ENCODE results near the gene C11orf24.

The C11orf24 gene

GRCh38 chr11:68263444-68264035 is 8.2 kb downstream of the C11orf24 start:
- no peak overlapping the region for H3K4me3 ChIP-seq (replicated peaks; ENCODE audit: low read depth, low read length)
- no peak for TF ChIP-seq CTCF (IDR thresholded peaks at IDR 0.05; ENCODE audit: low read depth, low read length, missing control alignments)
- no peak for DNase-seq (ENCODE audit: extremely low read depth, low read depth)

DNA sequence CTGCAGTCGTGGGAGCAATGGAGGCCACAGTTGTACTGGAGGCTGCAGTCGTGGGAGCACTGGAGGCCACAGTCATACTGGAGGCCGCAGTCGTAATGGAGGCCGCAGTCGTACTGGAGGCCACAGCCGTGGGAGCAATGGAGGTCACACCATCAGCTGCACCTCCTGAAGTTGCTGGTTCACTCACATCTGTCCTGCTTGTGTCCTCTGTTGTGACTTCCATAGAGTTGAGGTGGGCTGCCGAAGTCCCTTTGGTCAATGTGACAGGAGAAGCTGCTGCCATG is 9.3 kb downstream of the C11orf24 start:
- DNase-seq (ENCODE audit: extremely low read depth, low read depth): no peak
- no peak overlapping the region for H3K4me3 ChIP-seq (replicated peaks; ENCODE audit: low read depth, low read length)
- no peak for TF ChIP-seq CTCF (IDR thresholded peaks at IDR 0.05; ENCODE audit: low read depth, low read length, missing control alignments)

DNA sequence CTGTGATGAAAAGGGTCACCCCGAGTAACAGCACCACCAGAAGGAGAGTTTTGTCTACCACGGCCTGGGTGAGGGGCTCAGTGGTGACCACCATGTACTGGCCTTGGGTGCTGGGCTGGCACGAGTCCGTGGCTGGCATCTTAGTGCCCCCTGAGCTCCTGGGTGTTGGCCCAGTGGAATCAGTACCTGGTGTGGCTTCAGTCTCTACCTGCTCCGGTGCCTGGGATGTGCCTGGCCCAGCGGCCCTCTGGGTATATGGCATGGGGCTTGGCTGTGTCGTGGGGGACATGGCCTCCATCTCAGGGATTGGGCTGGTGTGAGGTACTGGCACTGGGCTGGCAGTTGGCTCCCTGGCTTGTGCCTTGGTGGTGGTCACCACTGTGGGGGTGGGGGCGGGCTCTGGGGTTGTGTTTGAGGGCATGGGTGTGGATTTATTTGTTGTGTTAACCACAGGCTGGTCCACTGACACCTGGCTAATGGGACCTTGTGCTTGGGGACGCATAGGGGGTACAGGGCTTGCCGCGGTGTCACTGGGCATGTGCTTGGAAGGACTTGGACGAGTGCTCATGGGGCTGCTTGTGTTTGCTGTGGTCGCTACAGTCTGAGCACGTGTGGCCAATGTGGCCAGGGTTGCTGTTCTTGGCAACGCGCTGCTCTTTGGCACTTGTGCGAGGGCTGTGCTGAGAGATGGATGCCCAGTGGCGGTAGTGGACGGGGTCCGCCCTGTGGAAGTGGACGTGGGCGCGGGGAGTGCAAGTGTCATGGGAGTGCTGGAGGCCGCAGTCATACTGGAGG is 9.8 kb downstream of the C11orf24 start:
- no peak for TF ChIP-seq CTCF (IDR thresholded peaks at IDR 0.05; ENCODE audit: low read depth, low read length, missing control alignments)
- DNase-seq (ENCODE audit: extremely low read depth, low read depth): no peak
- no peak overlapping the region for H3K4me3 ChIP-seq (replicated peaks; ENCODE audit: low read depth, low read length)

- DNase-seq (ENCODE audit: extremely low read depth, low read depth): no peak
- no peak overlapping the region for H3K4me3 ChIP-seq (replicated peaks; ENCODE audit: low read depth, low read length)
- no peak for TF ChIP-seq CTCF (IDR thresholded peaks at IDR 0.05; ENCODE audit: low read depth, low read length, missing control alignments)
Measured at GRCh38 chr11:68261006-68261405, 10.8 kb downstream of the C11orf24 start.

- TF ChIP-seq CTCF (IDR thresholded peaks at IDR 0.05; ENCODE audit: low read depth, low read length, missing control alignments): no peak
- DNase-seq (ENCODE audit: extremely low read depth, low read depth): no peak
- no peak overlapping the region for H3K4me3 ChIP-seq (replicated peaks; ENCODE audit: low read depth, low read length)
Measured at GRCh38 chr11:68260484-68260883, 11.3 kb downstream of the C11orf24 start.

- no peak for TF ChIP-seq CTCF (IDR thresholded peaks at IDR 0.05; ENCODE audit: low read depth, low read length, missing control alignments)
- DNase-seq (ENCODE audit: extremely low read depth, low read depth): no peak
- no peak overlapping the region for H3K4me3 ChIP-seq (replicated peaks; ENCODE audit: low read depth, low read length)
Measured at GRCh38 chr11:68259122-68259959, 12.4 kb downstream of the C11orf24 start.
